PC-3 (cell line): ENCODE results near the gene ID2.

ENCODE experiments used
- EZH2 ChIP-seq: fragments of 300-600 bp; sonication (generic); IDR thresholded peaks from one replicate; pipeline ENCODE4 v1.6.1; 2017; ENCODE audit warnings: antibody characterized with exemption, mild to moderate bottlenecking, low read length; ENCODE audit not compliant: unreplicated experiment
- TF ChIP-seq, protein P1 (sequence below): fragments of 300-600 bp; sonication (generic); conservative IDR thresholded peaks from 2 replicates; pipeline ENCODE4 v1.5.1; 2017; ENCODE audit warnings: antibody characterized with exemption, low read depth, mild to moderate bottlenecking, low read length

DNA sequence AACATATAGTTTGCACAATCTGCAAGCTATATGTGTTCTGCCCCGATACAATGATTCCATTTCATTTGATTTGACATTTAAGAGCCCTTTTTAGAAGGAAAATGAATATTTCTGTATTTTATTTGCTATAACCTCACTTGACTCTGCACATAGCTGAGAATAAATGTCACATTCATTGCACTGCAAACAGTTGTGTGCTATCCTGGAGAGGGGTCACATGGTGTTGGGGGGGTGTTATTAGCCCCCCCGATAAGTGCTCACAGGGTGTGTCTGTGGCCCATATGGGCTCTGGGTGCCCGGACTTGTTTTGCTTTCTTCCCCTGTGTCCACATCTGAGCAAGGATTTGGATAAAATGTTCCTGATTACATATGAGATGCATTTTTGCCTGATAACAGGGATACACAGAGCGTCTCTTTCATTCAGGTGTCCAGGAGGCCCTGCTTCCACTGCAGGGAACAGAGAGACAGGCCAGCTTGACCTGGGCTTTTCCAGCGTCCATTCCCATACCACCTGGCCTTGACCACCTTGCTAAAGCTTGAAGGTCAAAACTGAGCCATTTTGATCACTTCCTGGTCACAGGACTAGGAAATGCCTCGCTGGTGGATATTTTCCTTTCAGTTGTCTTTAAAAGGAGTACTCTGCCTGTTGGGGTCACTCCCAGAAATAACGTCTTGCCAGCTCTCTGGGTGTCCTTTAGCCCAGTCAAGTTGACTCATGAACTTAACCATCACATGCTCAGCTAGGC lies 38.4 kb upstream of the ID2 start:
- no peak for TF ChIP-seq EZH2
- TF ChIP-seq, protein P1, sequence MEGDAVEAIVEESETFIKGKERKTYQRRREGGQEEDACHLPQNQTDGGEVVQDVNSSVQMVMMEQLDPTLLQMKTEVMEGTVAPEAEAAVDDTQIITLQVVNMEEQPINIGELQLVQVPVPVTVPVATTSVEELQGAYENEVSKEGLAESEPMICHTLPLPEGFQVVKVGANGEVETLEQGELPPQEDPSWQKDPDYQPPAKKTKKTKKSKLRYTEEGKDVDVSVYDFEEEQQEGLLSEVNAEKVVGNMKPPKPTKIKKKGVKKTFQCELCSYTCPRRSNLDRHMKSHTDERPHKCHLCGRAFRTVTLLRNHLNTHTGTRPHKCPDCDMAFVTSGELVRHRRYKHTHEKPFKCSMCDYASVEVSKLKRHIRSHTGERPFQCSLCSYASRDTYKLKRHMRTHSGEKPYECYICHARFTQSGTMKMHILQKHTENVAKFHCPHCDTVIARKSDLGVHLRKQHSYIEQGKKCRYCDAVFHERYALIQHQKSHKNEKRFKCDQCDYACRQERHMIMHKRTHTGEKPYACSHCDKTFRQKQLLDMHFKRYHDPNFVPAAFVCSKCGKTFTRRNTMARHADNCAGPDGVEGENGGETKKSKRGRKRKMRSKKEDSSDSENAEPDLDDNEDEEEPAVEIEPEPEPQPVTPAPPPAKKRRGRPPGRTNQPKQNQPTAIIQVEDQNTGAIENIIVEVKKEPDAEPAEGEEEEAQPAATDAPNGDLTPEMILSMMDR, result no peak
